PC-3 (cell line): Measurements from ENCODE around the gene TMEM131. TPM values are rescaled to one million over a fixed set of nuclear protein-coding genes. Genes with fewer than 3 reads are reported as not detected.

Experiments
- ATAC-seq: fragments of 200-7000 bp; cut with Tn5 transposase; 2 replicates; pipeline ENCODE4 v1.9.1; 2020; ENCODE audit warnings: mild to moderate bottlenecking, moderate library complexity
- BruUV-seq: library from RNA; stranded (reverse); fragments of 400-500 nt; replicated peaks from 2 replicates; lab custom pipeline; 2021; lab: Mats Ljungman, UMichigan
- CTCF ChIA-PET: fragments of 300-600 bp; sonication (Branson Sonifier 250); formaldehyde crosslinking; loops from one replicate; lab custom pipeline; 2022; ENCODE audit warnings: antibody characterized with exemption; lab: Charles Lee
- POLR2A ChIA-PET: fragments of 300-600 bp; sonication (Branson Sonifier 250); formaldehyde crosslinking; loops from one replicate; lab custom pipeline; 2022; ENCODE audit warnings: antibody characterized with exemption; ENCODE audit not compliant: unreplicated experiment; lab: Charles Lee
- DNase-seq: peaks from one replicate; pipeline ENCODE4 v3.0.0-alpha.2; 2015
- H2AFZ ChIP-seq: fragments of 300-600 bp; sonication (generic); 2 replicates; pipeline ENCODE4 v1.6.0; 2016; ENCODE audit warnings: antibody characterized with exemption, low read length
- H3F3A ChIP-seq: fragments of 300-600 bp; sonication (generic); one replicate; pipeline ENCODE4 v1.6.0; 2017; ENCODE audit warnings: antibody characterized with exemption, low read length, control low read depth, mild to moderate bottlenecking; ENCODE audit not compliant: unreplicated experiment
- H3K27ac ChIP-seq: fragments of 300-600 bp; sonication (generic); 2 replicates; pipeline ENCODE4 v1.5.1; 2016; ENCODE audit warnings: mild to moderate bottlenecking, low read length
- H3K27me3 ChIP-seq: fragments of 300-600 bp; sonication (generic); 2 replicates; pipeline ENCODE4 v1.6.1; 2016; ENCODE audit warnings: low read length, mixed read lengths
- H3K36me3 ChIP-seq: fragments of 300-600 bp; sonication (generic); 2 replicates; pipeline ENCODE4 v1.6.1; 2016; ENCODE audit warnings: low read depth, mixed run types, low read length, mixed read lengths
- H3K4me1 ChIP-seq: fragments of 300-600 bp; sonication (generic); 2 replicates; pipeline ENCODE4 v1.5.1; 2016; ENCODE audit warnings: low read length; ENCODE audit not compliant: insufficient read depth
- H3K4me2 ChIP-seq: fragments of 300-600 bp; sonication (generic); 2 replicates; pipeline ENCODE4 v1.6.0; 2016; ENCODE audit warnings: low read length
- H3K4me3 ChIP-seq: fragments of 300-600 bp; sonication (generic); 2 replicates; pipeline ENCODE4 v1.5.1; 2016; ENCODE audit warnings: mild to moderate bottlenecking, low read length, mixed read lengths
- H3K79me2 ChIP-seq: fragments of 300-600 bp; sonication (generic); 2 replicates; pipeline ENCODE4 v1.6.1; 2017; ENCODE audit warnings: low read length, mixed read lengths
- H3K9ac ChIP-seq: fragments of 300-600 bp; sonication (generic); 2 replicates; pipeline ENCODE4 v1.6.0; 2016; ENCODE audit warnings: mild to moderate bottlenecking, low read length
- H3K9me2 ChIP-seq: fragments of 300-600 bp; sonication (generic); replicated peaks from 2 replicates; pipeline ENCODE4 v1.6.1; 2016; ENCODE audit warnings: mixed run types, low read length, mixed read lengths
- H3K9me3 ChIP-seq: fragments of 300-600 bp; sonication (generic); 2 replicates; pipeline ENCODE4 v1.6.1; 2016; ENCODE audit warnings: low read length, mixed read lengths
- H4K20me1 ChIP-seq: fragments of 300-600 bp; sonication (generic); 2 replicates; pipeline ENCODE4 v1.6.1; 2016; ENCODE audit warnings: low read length, mixed read lengths
- EZH2 ChIP-seq: fragments of 300-600 bp; sonication (generic); IDR thresholded peaks from one replicate; pipeline ENCODE4 v1.6.1; 2017; ENCODE audit warnings: antibody characterized with exemption, mild to moderate bottlenecking, low read length; ENCODE audit not compliant: unreplicated experiment
- EZH2phosphoT487 ChIP-seq: fragments of 300-600 bp; sonication (generic); IDR thresholded peaks from 2 replicates; pipeline ENCODE4 v1.6.1; 2018; ENCODE audit warnings: mild to moderate bottlenecking, antibody characterized with exemption, low read length, borderline replicate concordance
- intact Hi-C: fragments of 100-400 bp; cut with micrococcal nuclease; formaldehyde crosslinking; loops from 2 replicates; pipeline ENCODE4 v1.9.0; 2023
- total RNA-seq: library from RNA; depleted of rRNA; stranded (reverse); fragments of >200 nt; gene quantifications from 2 replicates; pipeline ENCODE4 v1.2.3, GENCODE V29; 2014
- TF ChIP-seq, protein P1 (sequence below): fragments of 300-600 bp; sonication (generic); conservative IDR thresholded peaks from 2 replicates; pipeline ENCODE4 v1.5.1; 2017; ENCODE audit warnings: antibody characterized with exemption, low read depth, mild to moderate bottlenecking, low read length

Gene TMEM131
- total RNA-seq, 1 experiment from 2014 or later: 21.1 TPM

DNA sequence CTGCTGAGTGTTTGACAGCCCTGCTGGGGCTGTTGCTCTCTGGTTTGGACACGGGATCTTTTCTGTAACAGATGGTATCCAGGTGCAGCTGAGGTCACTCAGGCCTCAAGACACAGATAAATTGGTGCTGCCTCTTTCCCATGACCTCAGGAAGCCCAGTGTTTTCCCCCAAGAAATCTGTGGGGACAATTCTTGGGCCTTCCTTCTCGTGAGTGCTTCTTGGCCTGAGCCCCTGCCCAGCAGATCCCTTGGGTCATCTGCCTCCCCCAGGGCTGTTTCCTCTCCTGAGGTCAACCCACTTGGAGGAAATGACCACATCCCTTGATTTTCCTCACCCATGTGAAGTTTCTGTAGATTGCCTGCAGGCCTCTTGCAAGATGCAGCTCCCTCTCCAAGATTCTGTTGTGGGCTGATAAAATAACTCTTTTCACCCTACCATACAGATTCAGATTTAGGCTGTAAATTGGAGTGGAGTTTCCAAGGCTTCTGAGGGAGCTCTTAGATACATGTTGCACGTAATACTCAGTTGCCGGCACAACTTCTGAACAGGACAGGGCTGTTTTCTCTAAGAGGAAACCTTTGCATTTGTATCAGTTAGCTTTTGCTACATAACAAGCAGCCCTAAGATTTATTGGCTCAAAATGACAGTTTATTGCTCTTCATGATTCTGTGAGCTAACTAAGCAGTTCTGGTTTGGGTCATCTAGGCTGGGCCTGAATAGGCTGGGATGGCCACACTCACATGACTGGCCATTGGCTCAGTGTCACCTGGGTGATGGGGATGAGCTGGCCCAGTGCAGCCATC is 269.3 kb downstream of the TMEM131 start:
- ATAC-seq: no peak
- Histone ChIP-seq H4K20me1 (no peaks in the 10 kb centered on the region), H3K79me2 (no peaks in the 10 kb centered on the region), H3K4me3 (no peak overlapping the region), H3K9me3 (no peaks in the 10 kb centered on the region), H3F3A (no peaks in the 10 kb centered on the region), H2AFZ (no peak overlapping the region), H3K4me1 (peaks cover 9% of the 10 kb centered on the region), H3K4me2 (no peak overlapping the region), H3K36me3 (no peaks in the 10 kb centered on the region), H3K27me3 (no peaks in the 10 kb centered on the region), H3K9me2 (no peaks in the 10 kb centered on the region), H3K27ac (no peak overlapping the region), H3K9ac (no peak overlapping the region)
- TF ChIP-seq EZH2phosphoT487 (no peak), EZH2 (no peak)
- TF ChIP-seq, protein P1, sequence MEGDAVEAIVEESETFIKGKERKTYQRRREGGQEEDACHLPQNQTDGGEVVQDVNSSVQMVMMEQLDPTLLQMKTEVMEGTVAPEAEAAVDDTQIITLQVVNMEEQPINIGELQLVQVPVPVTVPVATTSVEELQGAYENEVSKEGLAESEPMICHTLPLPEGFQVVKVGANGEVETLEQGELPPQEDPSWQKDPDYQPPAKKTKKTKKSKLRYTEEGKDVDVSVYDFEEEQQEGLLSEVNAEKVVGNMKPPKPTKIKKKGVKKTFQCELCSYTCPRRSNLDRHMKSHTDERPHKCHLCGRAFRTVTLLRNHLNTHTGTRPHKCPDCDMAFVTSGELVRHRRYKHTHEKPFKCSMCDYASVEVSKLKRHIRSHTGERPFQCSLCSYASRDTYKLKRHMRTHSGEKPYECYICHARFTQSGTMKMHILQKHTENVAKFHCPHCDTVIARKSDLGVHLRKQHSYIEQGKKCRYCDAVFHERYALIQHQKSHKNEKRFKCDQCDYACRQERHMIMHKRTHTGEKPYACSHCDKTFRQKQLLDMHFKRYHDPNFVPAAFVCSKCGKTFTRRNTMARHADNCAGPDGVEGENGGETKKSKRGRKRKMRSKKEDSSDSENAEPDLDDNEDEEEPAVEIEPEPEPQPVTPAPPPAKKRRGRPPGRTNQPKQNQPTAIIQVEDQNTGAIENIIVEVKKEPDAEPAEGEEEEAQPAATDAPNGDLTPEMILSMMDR: no peak
- ChIA-PET CTCF (no interaction called here), POLR2A (no interaction called here)
- no TSS peak for BruUV-seq
- intact Hi-C loops: no loop called here
- no peak for DNase-seq

DNA sequence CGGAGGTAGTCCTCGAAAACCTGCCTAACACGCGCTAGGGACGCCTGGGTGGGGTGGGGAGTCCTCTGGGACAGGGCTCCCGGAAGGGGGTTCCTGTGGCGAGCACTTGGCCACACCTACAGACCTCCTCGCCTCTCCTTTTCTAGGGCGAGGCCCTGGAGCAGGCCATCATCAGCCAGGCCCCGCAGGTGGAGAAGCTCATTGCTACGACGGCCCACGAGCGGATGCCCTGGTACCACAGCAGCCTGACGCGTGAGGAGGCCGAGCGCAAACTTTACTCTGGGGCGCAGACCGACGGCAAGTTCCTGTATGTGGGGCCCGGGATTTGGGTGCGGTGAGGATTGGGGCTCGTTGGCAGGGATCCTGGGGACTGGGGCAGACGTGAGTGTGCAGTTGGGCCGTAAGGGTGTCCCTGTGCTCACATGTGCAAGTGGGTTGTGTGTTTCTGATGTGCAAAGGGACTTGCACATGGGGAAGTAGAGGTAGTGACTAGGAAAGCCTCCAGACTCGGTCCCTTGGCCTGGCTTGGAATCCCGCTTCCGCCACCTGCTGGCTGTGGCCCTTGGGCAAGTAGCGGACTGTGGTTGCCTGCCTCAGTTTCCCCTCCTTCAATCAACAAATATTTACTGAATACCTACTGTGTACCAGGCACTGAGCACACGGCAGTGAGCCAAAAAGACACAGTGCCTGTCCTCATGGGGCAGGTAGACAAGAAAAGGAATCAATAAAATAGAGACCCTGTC is 270.6 kb downstream of the TMEM131 start:
- Histone ChIP-seq H3K4me2 (no peak overlapping the region), H3K9ac (no peak overlapping the region), H3K9me2 (no peaks in the 10 kb centered on the region), H3K27me3 (no peaks in the 10 kb centered on the region), H3K4me3 (no peak overlapping the region), H4K20me1 (no peaks in the 10 kb centered on the region), H3F3A (no peaks in the 10 kb centered on the region), H2AFZ (no peak overlapping the region), H3K27ac (no peak overlapping the region), H3K4me1 (peaks cover 9% of the 10 kb centered on the region), H3K36me3 (no peaks in the 10 kb centered on the region), H3K9me3 (no peaks in the 10 kb centered on the region), H3K79me2 (no peaks in the 10 kb centered on the region)
- BruUV-seq: no TSS peak
- no peak for TF ChIP-seq EZH2
- POLR2A ChIA-PET: no interaction called here
- ATAC-seq (no peak), DNase-seq (no peak)
- CTCF ChIA-PET: no interaction called here
- intact Hi-C loops: no loop called here

DNA sequence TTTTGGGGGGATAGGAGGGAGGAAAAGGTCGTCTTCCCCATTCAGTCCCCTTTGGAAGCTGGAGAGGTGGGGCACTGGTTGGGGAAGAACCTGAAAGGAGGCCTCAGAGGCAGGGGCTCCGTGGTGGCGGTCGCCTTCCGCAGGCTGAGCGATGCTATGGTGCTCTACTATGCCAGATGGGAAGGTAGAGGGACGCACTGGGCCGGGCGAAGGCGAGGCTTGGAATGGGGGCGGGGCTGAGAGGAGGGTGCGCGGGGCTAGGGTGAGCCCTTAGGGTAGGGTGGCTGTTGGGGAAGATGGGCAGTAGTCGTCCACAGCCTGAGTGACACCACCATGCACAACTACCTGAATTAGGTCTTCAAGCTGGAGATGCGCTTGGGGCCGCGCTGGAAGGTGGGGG is 271.2 kb downstream of the TMEM131 start:
- CTCF ChIA-PET: no interaction called here
- TF ChIP-seq EZH2 (no peak), EZH2phosphoT487 (no peak)
- TF ChIP-seq, protein P1: no peak

More for the DNA sequence above, 271.2 kb downstream of the TMEM131 start:
- intact Hi-C loops: no loop called here
- Histone ChIP-seq H3K9me3 (no peaks in the 10 kb centered on the region), H3K9ac (no peak overlapping the region), H3K4me2 (no peak overlapping the region), H3K9me2 (no peaks in the 10 kb centered on the region), H3K4me1 (peaks cover 9% of the 10 kb centered on the region), H3K4me3 (no peak overlapping the region), H3K36me3 (no peaks in the 10 kb centered on the region), H3K79me2 (no peaks in the 10 kb centered on the region), H3F3A (no peaks in the 10 kb centered on the region), H3K27ac (no peak overlapping the region), H2AFZ (no peak overlapping the region), H3K27me3 (no peaks in the 10 kb centered on the region), H4K20me1 (no peaks in the 10 kb centered on the region)
- POLR2A ChIA-PET: no interaction called here
- no TSS peak for BruUV-seq
- DNase-seq (no peak), ATAC-seq (no peak)
